K562 (cell line): ENCODE data around the gene GOLGA2. TPM values are rescaled to one million over a fixed set of nuclear protein-coding genes. Genes with fewer than 3 reads are reported as not detected.

ENCODE experiments used
- CBX1 ChIP-seq: sonication (generic); IDR thresholded peaks from 2 replicates; pipeline ENCODE4 v1.6.1; 2016; ENCODE audit warnings: antibody characterized with exemption, low read depth, mild to moderate bottlenecking
- CCNT2 ChIP-seq: IDR thresholded peaks from 2 replicates; pipeline ENCODE4 v1.6.1; 2011; ENCODE audit warnings: borderline replicate concordance, low read depth, mild to moderate bottlenecking, moderate library complexity, mixed read lengths, low read length; ENCODE audit not compliant: insufficient read length; ENCODE audit errors: extremely low read depth
- DNMT1 ChIP-seq: fragments of 450-650 bp; IDR thresholded peaks from 2 replicates; pipeline ENCODE4 v1.6.1; 2016; ENCODE audit warnings: antibody characterized with exemption, mild to moderate bottlenecking
- ELF2 ChIP-seq: fragments of 250-450 bp; sonication (Bioruptor Pico); IDR thresholded peaks from 2 replicates; pipeline ENCODE4 v1.5.0; 2021; ENCODE audit warnings: mild to moderate bottlenecking
- GTF2A2 ChIP-seq: IDR thresholded peaks from 2 replicates; pipeline ENCODE4 v1.6.1; 2016; ENCODE audit warnings: mild to moderate bottlenecking, missing genetic modification characterization, missing compliant biosample characterization
- HNRNPK ChIP-seq: fragments of 200-400 bp; formaldehyde crosslinking; IDR thresholded peaks from one replicate; pipeline ENCODE4 v1.6.1; 2018; ENCODE audit warnings: mild to moderate bottlenecking, low read depth, low read length; ENCODE audit not compliant: poor library complexity, severe bottlenecking
- L3MBTL2 ChIP-seq: fragments of 450-650 bp; IDR thresholded peaks from 2 replicates; pipeline ENCODE4 v1.6.1; 2016; ENCODE audit warnings: mild to moderate bottlenecking, moderate library complexity
- LARP7 ChIP-seq: fragments of 450-650 bp; IDR thresholded peaks from 2 replicates; pipeline ENCODE4 v1.6.1; 2016
- NBN ChIP-seq: fragments of 450-650 bp; IDR thresholded peaks from 2 replicates; pipeline ENCODE4 v1.6.1; 2016; ENCODE audit warnings: low read depth, mild to moderate bottlenecking
- NCOA1 ChIP-seq: fragments of 450-650 bp; IDR thresholded peaks from 2 replicates; pipeline ENCODE4 v1.6.1; 2016; ENCODE audit warnings: low read depth
- OTX1 ChIP-seq: fragments of 450-650 bp; formaldehyde crosslinking; IDR thresholded peaks from 2 replicates; pipeline ENCODE4 v1.4.0; 2022; ENCODE audit warnings: mild to moderate bottlenecking
- POLR2A ChIP-seq: fragments of 450-650 bp; conservative IDR thresholded peaks from 2 replicates; pipeline ENCODE4 v1.6.1; 2016
- SIRT6 ChIP-seq: IDR thresholded peaks from one replicate; pipeline ENCODE4 v1.6.1; 2012; ENCODE audit warnings: low read depth, mild to moderate bottlenecking, control low read depth, inconsistent platforms, low read length, moderate library complexity
- SRSF3 ChIP-seq: fragments of 200-400 bp; formaldehyde crosslinking; IDR thresholded peaks from 2 replicates; pipeline ENCODE4 v1.6.1; 2016; ENCODE audit warnings: mild to moderate bottlenecking, low read length, moderate library complexity; ENCODE audit not compliant: insufficient read depth
- ZC3H8 ChIP-seq: fragments of 450-650 bp; IDR thresholded peaks from 2 replicates; pipeline ENCODE4 v1.6.1; 2017
- ZKSCAN8 ChIP-seq: fragments of 200-800 bp; sonication (Bioruptor generic); IDR thresholded peaks from 2 replicates; pipeline ENCODE4 v1.6.1; 2016; ENCODE audit warnings: missing genetic modification characterization, missing compliant biosample characterization
- ZNF121 ChIP-seq: sonication (generic); formaldehyde crosslinking; conservative IDR thresholded peaks from 2 replicates; pipeline ENCODE4 v1.8.0; 2022; ENCODE audit warnings: missing genetic modification reagents
- ZNF174 ChIP-seq: fragments of 250-450 bp; sonication (Bioruptor Pico); IDR thresholded peaks from 2 replicates; pipeline ENCODE4 v1.4.0; 2020; ENCODE audit warnings: mild to moderate bottlenecking
- ZNF668 ChIP-seq: fragments of 250-450 bp; sonication (Bioruptor Pico); IDR thresholded peaks from 2 replicates; pipeline ENCODE4 v1.8.0; 2022; ENCODE audit warnings: mild to moderate bottlenecking, inconsistent platforms
- ZNF785 ChIP-seq: fragments of 250-450 bp; sonication (Bioruptor Pico); IDR thresholded peaks from 2 replicates; pipeline ENCODE4 v1.4.0; 2020; ENCODE audit warnings: mild to moderate bottlenecking
- polyA plus RNA-seq, 8 experiments: library from polyadenylated mRNA; depleted of rRNA in 4 of 8; stranded (reverse) in 5 of 8; unstranded in 3 of 8; fragments of >200 nt; fragmentation: Nextera tagmentation in 2 of 8; fragmentation: Illumina TruSeq in 1 of 8; extraction: Ambion mirVana in 2 of 8; extraction: Trizol in 1 of 8; gene quantifications; 2 replicates each; pipeline versions ENCODE4 v1.2.1 to v1.2.3, GENCODE V29; 2011 to 2014; ENCODE audit warnings: inconsistent platforms in 1 of 8, missing spikeins in 1 of 8
- total RNA-seq, 7 experiments: library from RNA; depleted of rRNA in 6 of 7; stranded (reverse); fragments of >200 nt in 6 of 7; fragmentation: Illumina TruSeq in 2 of 7; extraction: Trizol in 2 of 7; gene quantifications; 2 replicates each; pipeline versions ENCODE4 v1.2.1 to v1.2.3, GENCODE V29; 2011 to 2021; ENCODE audit warnings: low replicate concordance in 1 of 7
- TF ChIP-seq, protein P1 (sequence below), 2 experiments: fragments of 450-650 bp in 1 of 2; sonication (generic) in 1 of 2; formaldehyde crosslinking in 1 of 2; IDR thresholded peaks in 1 of 2; conservative IDR thresholded peaks in 1 of 2; 2 replicates each; pipeline versions ENCODE4 v1.6.1 to v1.8.1; 2016 to 2023; ENCODE audit warnings: mild to moderate bottlenecking in 2 of 2, moderate library complexity in 2 of 2, inconsistent platforms in 1 of 2, missing genetic modification reagents in 1 of 2
- TF ChIP-seq, protein P2 (sequence below): sonication (generic); formaldehyde crosslinking; IDR thresholded peaks from 2 replicates; pipeline ENCODE4 v1.8.1; 2023; ENCODE audit warnings: mild to moderate bottlenecking, missing genetic modification reagents
- TF ChIP-seq, protein P3 (sequence below): fragments of 250-450 bp; sonication (Bioruptor Pico); IDR thresholded peaks from 2 replicates; pipeline ENCODE4 v1.5.0; 2020; ENCODE audit warnings: mild to moderate bottlenecking, borderline replicate concordance
- TF ChIP-seq, protein P4 (sequence below): IDR thresholded peaks from 2 replicates; pipeline ENCODE4 v1.6.1; 2011; ENCODE audit warnings: borderline replicate concordance, low read depth, mild to moderate bottlenecking, moderate library complexity, low read length; ENCODE audit not compliant: insufficient read depth, poor library complexity, severe bottlenecking

GOLGA2 gene
- total and polyA plus RNA-seq, 9 of the 15 experiments (the other 6 are each of a cell fraction or from before 2014, with no cell fraction given): 15.7 to 138 (median 76.0) TPM

DNA sequence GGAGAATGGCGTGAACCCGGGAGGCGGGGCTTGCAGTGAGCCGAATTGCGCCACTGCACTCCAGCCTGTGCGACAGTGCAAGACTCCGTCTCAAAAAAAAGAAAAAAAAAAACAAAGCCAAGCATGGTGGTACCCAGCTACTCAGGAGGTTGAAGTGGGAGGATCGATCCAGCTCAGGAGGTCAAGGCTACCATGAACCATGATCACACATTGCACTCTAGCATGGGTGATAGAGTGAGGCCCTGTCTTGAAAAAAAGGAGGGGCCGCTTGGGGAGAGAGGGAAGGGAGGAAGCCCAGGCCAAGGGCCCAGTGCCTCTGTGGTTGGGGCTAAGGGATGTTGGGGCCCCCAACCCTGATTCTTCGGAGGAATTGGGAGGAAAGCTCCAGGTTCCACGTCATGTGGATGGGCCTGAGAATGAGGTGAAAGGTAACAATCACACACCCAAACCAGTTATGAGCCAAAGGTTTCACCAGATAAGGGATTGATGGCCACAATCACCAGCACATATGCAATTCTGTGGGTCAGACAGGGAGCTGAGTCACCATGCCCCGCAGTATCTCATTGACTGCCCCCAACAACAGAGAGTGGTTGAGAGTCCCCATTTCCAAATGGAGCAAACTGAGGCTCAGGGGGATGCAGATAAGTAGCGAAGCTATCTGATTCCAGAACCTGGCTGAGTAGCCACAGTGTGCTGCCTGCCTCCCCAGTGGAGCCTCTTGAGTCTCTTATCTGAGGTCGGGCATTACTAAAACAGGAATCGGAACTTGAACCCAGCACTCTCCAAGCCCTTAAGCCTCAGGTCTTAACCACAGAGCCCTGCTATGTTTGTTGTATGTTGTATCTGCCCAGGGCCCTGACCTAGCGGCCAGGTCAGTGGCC, 20.8 kb upstream of the GOLGA2 start (continued):
- TF ChIP-seq L3MBTL2 (no peak), CCNT2 (no peak), ZNF121 (no peak), DNMT1 (no peak), ZNF174 (no peak), LARP7 (no peak), SIRT6 (no peak), OTX1 (CRISPR knock-in tag) (no peak), HNRNPK (no peak), ZNF668 (peak; percentile 74; the same call in 1 of the 2 replicates), ZC3H8 (no peak), GTF2A2 (tag) (no peak), ELF2 (no peak), ZKSCAN8 (no peak), POLR2A (no peak), CBX1 (no peak), NBN (no peak), ZNF785 (CRISPR knock-in tag) (no peak), NCOA1 (no peak), SRSF3 (no peak)
- TF ChIP-seq, protein P1, sequence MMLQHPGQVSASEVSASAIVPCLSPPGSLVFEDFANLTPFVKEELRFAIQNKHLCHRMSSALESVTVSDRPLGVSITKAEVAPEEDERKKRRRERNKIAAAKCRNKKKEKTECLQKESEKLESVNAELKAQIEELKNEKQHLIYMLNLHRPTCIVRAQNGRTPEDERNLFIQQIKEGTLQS (IDR thresholded peaks at IDR 0.05): no peak
- TF ChIP-seq, protein P1 (CRISPR knock-in tag; conservative IDR thresholded peaks at IDR 0.05): no peak
- TF ChIP-seq, protein P2, sequence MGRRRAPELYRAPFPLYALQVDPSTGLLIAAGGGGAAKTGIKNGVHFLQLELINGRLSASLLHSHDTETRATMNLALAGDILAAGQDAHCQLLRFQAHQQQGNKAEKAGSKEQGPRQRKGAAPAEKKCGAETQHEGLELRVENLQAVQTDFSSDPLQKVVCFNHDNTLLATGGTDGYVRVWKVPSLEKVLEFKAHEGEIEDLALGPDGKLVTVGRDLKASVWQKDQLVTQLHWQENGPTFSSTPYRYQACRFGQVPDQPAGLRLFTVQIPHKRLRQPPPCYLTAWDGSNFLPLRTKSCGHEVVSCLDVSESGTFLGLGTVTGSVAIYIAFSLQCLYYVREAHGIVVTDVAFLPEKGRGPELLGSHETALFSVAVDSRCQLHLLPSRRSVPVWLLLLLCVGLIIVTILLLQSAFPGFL (CRISPR knock-in tag): no peak
- TF ChIP-seq, protein P3, sequence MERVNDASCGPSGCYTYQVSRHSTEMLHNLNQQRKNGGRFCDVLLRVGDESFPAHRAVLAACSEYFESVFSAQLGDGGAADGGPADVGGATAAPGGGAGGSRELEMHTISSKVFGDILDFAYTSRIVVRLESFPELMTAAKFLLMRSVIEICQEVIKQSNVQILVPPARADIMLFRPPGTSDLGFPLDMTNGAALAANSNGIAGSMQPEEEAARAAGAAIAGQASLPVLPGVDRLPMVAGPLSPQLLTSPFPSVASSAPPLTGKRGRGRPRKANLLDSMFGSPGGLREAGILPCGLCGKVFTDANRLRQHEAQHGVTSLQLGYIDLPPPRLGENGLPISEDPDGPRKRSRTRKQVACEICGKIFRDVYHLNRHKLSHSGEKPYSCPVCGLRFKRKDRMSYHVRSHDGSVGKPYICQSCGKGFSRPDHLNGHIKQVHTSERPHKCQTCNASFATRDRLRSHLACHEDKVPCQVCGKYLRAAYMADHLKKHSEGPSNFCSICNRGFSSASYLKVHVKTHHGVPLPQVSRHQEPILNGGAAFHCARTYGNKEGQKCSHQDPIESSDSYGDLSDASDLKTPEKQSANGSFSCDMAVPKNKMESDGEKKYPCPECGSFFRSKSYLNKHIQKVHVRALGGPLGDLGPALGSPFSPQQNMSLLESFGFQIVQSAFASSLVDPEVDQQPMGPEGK: no peak
- TF ChIP-seq, protein P4, sequence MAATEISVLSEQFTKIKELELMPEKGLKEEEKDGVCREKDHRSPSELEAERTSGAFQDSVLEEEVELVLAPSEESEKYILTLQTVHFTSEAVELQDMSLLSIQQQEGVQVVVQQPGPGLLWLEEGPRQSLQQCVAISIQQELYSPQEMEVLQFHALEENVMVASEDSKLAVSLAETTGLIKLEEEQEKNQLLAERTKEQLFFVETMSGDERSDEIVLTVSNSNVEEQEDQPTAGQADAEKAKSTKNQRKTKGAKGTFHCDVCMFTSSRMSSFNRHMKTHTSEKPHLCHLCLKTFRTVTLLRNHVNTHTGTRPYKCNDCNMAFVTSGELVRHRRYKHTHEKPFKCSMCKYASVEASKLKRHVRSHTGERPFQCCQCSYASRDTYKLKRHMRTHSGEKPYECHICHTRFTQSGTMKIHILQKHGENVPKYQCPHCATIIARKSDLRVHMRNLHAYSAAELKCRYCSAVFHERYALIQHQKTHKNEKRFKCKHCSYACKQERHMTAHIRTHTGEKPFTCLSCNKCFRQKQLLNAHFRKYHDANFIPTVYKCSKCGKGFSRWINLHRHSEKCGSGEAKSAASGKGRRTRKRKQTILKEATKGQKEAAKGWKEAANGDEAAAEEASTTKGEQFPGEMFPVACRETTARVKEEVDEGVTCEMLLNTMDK: no peak
